Colonic mucosa (tissue), 4 donors: ENCODE results near the gene AFF3. TPM values are rescaled to one million over a fixed set of nuclear protein-coding genes. Genes with fewer than 3 reads are reported as not detected.

Experiments
- DNase-seq: peaks from one replicate; pipeline ENCODE4 v3.0.0-alpha.2; 2020
- H3K27ac ChIP-seq: fragments of 200-600 bp; one replicate; pipeline ENCODE4 v1.8.0; 2021
- H3K27me3 ChIP-seq: fragments of 200-600 bp; one replicate; pipeline ENCODE4 v1.8.0; 2021
- H3K36me3 ChIP-seq: fragments of 200-600 bp; one replicate; pipeline ENCODE4 v1.8.0; 2021
- H3K4me1 ChIP-seq: fragments of 200-600 bp; one replicate; pipeline ENCODE4 v1.8.0; 2021; ENCODE audit warnings: mild to moderate bottlenecking
- H3K4me3 ChIP-seq: fragments of 200-600 bp; one replicate; pipeline ENCODE4 v1.8.0; 2021
- H3K9ac ChIP-seq, 2 donors: one replicate each; pipeline ENCODE4 v1.7.0; 2013; ENCODE audit warnings: control low read depth in 2 of 2, low read depth in 2 of 2, low read length in 2 of 2
- H3K9me3 ChIP-seq: fragments of 200-600 bp; one replicate; pipeline ENCODE4 v1.8.0; 2021
- CTCF ChIP-seq: fragments of 200-600 bp; IDR thresholded peaks from one replicate; pipeline ENCODE4 v1.8.0; 2022; ENCODE audit warnings: antibody characterized with exemption, mild to moderate bottlenecking
- intact Hi-C: fragments of 100-400 bp; cut with DNase I; formaldehyde crosslinking; loops from one replicate; pipeline ENCODE4 v1.14.1; 2022
- total RNA-seq, 2 donors: library from RNA; stranded (reverse); fragmentation: NEBNext Ultra II Directional in 1 of 2; extraction: Animal tissue kit (Norgen Biotek cat#: 25700) in 1 of 2; gene quantifications; one replicate each; pipeline ENCODE4 v1.2.1, GENCODE V29; 2021
- donor health status: healthy.
- donor health status: DM: no; HTN: no; CAD: no.
- donor health status: DM: no; HTN: no; CAD: no.

AFF3 gene
- total RNA-seq, 2 donors from 2014 or later, result 0.86 to 2.6 TPM

- DNase-seq, result no peak
- H3K36me3 ChIP-seq, result no peaks in the 10 kb centered on the region
- no peaks in the 10 kb centered on the region for H3K9me3 ChIP-seq
- H3K4me3 ChIP-seq, result no peak overlapping the region
- no peaks in the 10 kb centered on the region for H3K4me1 ChIP-seq
- intact Hi-C loops, result no loop called here
- H3K27ac ChIP-seq, result no peak overlapping the region
- H3K9ac ChIP-seq, result no peak overlapping the region
- H3K27me3 ChIP-seq, result no peaks in the 10 kb centered on the region
- TF ChIP-seq CTCF, result no peak
Observed at GRCh38 chr2:100002059-100002458, 140.3 kb downstream of the AFF3 start.

- no peaks in the 10 kb centered on the region for H3K4me1 ChIP-seq
- no peak for DNase-seq
- no peaks in the 10 kb centered on the region for H3K9me3 ChIP-seq
- no peak overlapping the region for H3K9ac ChIP-seq
- no peaks in the 10 kb centered on the region for H3K36me3 ChIP-seq
- intact Hi-C loops, result no loop called here
- no peak for TF ChIP-seq CTCF
- H3K4me3 ChIP-seq, result no peak overlapping the region
- no peak overlapping the region for H3K27ac ChIP-seq
- H3K27me3 ChIP-seq, result no peaks in the 10 kb centered on the region
Observed at GRCh38 chr2:100000915-100001707, 141.3 kb downstream of the AFF3 start.

- Histone ChIP-seq H3K27ac (no peak overlapping the region), H3K27me3 (no peaks in the 10 kb centered on the region), H3K9me3 (no peaks in the 10 kb centered on the region), H3K36me3 (no peaks in the 10 kb centered on the region), H3K4me3 (no peak overlapping the region), H3K4me1 (no peaks in the 10 kb centered on the region), H3K9ac (no peak overlapping the region)
- intact Hi-C loops, result no loop called here
- DNase-seq, result no peak
- no peak for TF ChIP-seq CTCF
Observed at GRCh38 chr2:99998651-99999320, 143.6 kb downstream of the AFF3 start.

GRCh38 chr2:99989905-99990304 lies 152.5 kb downstream of the AFF3 start:
- H3K4me1 ChIP-seq, result no peaks in the 10 kb centered on the region
- H3K27me3 ChIP-seq, result no peaks in the 10 kb centered on the region
- no peaks in the 10 kb centered on the region for H3K9me3 ChIP-seq
- no peak overlapping the region for H3K27ac ChIP-seq
- H3K36me3 ChIP-seq, result no peaks in the 10 kb centered on the region
- intact Hi-C loops, result no loop called here
- H3K4me3 ChIP-seq, result no peak overlapping the region
- no peak for DNase-seq
- H3K9ac ChIP-seq, result no peak overlapping the region
- no peak for TF ChIP-seq CTCF

- no peaks in the 10 kb centered on the region for H3K36me3 ChIP-seq
Observed at GRCh38 chr2:99988599-99988998, 153.8 kb downstream of the AFF3 start.

More at GRCh38 chr2:99988599-99988998, 153.8 kb downstream of the AFF3 start:
- no peaks in the 10 kb centered on the region for H3K4me1 ChIP-seq
- no peak overlapping the region for H3K27ac ChIP-seq
- no peak overlapping the region for H3K4me3 ChIP-seq
- no peak for TF ChIP-seq CTCF
- no peaks in the 10 kb centered on the region for H3K9me3 ChIP-seq
- H3K27me3 ChIP-seq, result no peaks in the 10 kb centered on the region
- intact Hi-C loops, result no loop called here
- H3K9ac ChIP-seq, result no peak overlapping the region
- DNase-seq, result no peak
